Transverse colon (tissue), 4 donors: ENCODE data around the gene MED12L. TPM values are rescaled to one million over a fixed set of nuclear protein-coding genes. Genes with fewer than 3 reads are reported as not detected.

Source experiments
- DNase-seq: peaks from one replicate; pipeline ENCODE4 v3.0.0-alpha.2; 2019
- H3K27ac ChIP-seq, 4 donors: fragments of 200-600 bp; sonication (generic); 2 replicates each; pipeline ENCODE4 v1.5.1; 2016 to 2018; ENCODE audit warnings: inconsistent platforms in 4 of 4
- H3K27me3 ChIP-seq: fragments of 200-600 bp; sonication (generic); 2 replicates; pipeline ENCODE4 v1.5.1; 2017; ENCODE audit warnings: inconsistent platforms
- H3K36me3 ChIP-seq, 4 donors: fragments of 200-600 bp; sonication (generic); 2 replicates each; pipeline ENCODE4 v1.5.1; 2017 to 2019; ENCODE audit warnings: inconsistent platforms in 4 of 4
- H3K4me1 ChIP-seq, 4 donors: fragments of 200-600 bp; sonication (generic); 2 replicates each; pipeline ENCODE4 v1.5.1; 2017 to 2020; ENCODE audit warnings: inconsistent platforms in 4 of 4
- H3K4me3 ChIP-seq, 4 donors: fragments of 200-600 bp; sonication (generic); 1 replicate in 1 of 4; 2 replicates in 3 of 4; pipeline versions ENCODE4 v1.5.1 to v1.6.1; 2017 to 2019; ENCODE audit warnings: inconsistent platforms in 4 of 4
- H3K9me3 ChIP-seq, 2 donors: fragments of 200-600 bp; sonication (generic); 2 replicates each; pipeline ENCODE4 v1.5.1; 2017 to 2019; ENCODE audit warnings: inconsistent platforms in 2 of 2
- CTCF ChIP-seq, 5 experiments: fragments of 200-600 bp in 3 of 5; fragments of 450-650 bp in 2 of 5; sonication (generic) in 3 of 5; IDR thresholded peaks; 1 replicate in 2 of 5; 2 replicates in 3 of 5; pipeline ENCODE4 v1.5.1; 2016 to 2017; ENCODE audit warnings: antibody characterized with exemption in 5 of 5, inconsistent platforms in 3 of 5, mild to moderate bottlenecking in 2 of 5, moderate library complexity in 1 of 5
- EP300 ChIP-seq: sonication (generic); formaldehyde crosslinking; IDR thresholded peaks from one replicate; pipeline ENCODE4 v1.6.1; 2017; ENCODE audit warnings: antibody characterized with exemption, low read depth
- POLR2A ChIP-seq: fragments of 450-650 bp; IDR thresholded peaks from one replicate; pipeline ENCODE4 v1.6.1; 2016; ENCODE audit warnings: antibody characterized with exemption, mild to moderate bottlenecking, moderate library complexity
- POLR2AphosphoS5 ChIP-seq, 3 donors: sonication (generic); formaldehyde crosslinking; IDR thresholded peaks; one replicate each; pipeline ENCODE4 v1.6.1; 2016; ENCODE audit warnings: antibody characterized with exemption in 3 of 3
- WGBS, 2 donors: methylation state at CpG; one replicate each; pipeline ENCODE4 v1.1.5; 2018; ENCODE audit warnings: low coverage in 1 of 2; 5-methylcytosine and 5-hydroxymethylcytosine counted together
- in situ Hi-C, 4 donors: fragments of 200-750 bp; cut with MboI; loops; one replicate each; pipeline versions ENCODE4 v1.15.0 to v1.15.1; 2017; ENCODE audit warnings: low sequenced_read_pairs in 3 of 4, low pct_ligation_motif_present in 1 of 4, low pct_unique_long_range_greater_than_20kb in 1 of 4
- intact Hi-C: fragments of 100-400 bp; cut with DNase I; formaldehyde crosslinking; loops from one replicate; pipeline ENCODE4 v1.15.1; 2023; ENCODE audit warnings: low total_unique reads
- total RNA-seq, 4 donors: library from RNA; depleted of rRNA; stranded (reverse); fragments of >200 nt; gene quantifications; one replicate each; pipeline ENCODE4 v1.1.0, GENCODE V29; 2016

Gene MED12L
- total RNA-seq, 4 donors from 2014 or later = under 0.01 to 8.6 (median 0.64) TPM

- no peak for DNase-seq
- no peaks in the 10 kb centered on the region for H3K27me3 ChIP-seq
- in situ Hi-C loops = no loop called here
- H3K4me1 ChIP-seq = peaks cover 0 to 3% (median 0%) of the 10 kb centered on the region in 4 donors
- TF ChIP-seq POLR2AphosphoS5 (IDR thresholded peaks at IDR 0.05) = no peak
- H3K27ac ChIP-seq = no peak overlapping the region
- H3K4me3 ChIP-seq = no peak overlapping the region
- no peaks in the 10 kb centered on the region for H3K36me3 ChIP-seq
- H3K9me3 ChIP-seq = no peaks in the 10 kb centered on the region
- intact Hi-C loops = no loop called here
- WGBS, 2 donors = 67 to 73% methylated on average over 1 of the region's 1 CpG
Observed at GRCh38 chr3:151195826-151196225, 110.4 kb downstream of the MED12L start.

- Histone ChIP-seq H3K36me3 (no peaks in the 10 kb centered on the region), H3K4me3 (no peak overlapping the region), H3K27me3 (no peaks in the 10 kb centered on the region), H3K9me3 (no peaks in the 10 kb centered on the region), H3K4me1 (peaks cover 0 to 3% (median 0%) of the 10 kb centered on the region in 4 donors), H3K27ac (no peak overlapping the region)
- intact Hi-C loops (no loop called here), in situ Hi-C loops (no loop called here)
- TF ChIP-seq EP300 (no peak), POLR2AphosphoS5 (IDR thresholded peaks at IDR 0.05) (no peak), CTCF (IDR thresholded peaks at IDR 0.05) (no peak), POLR2A (no peak)
- no peak for DNase-seq
Observed at GRCh38 chr3:151196434-151196833, 111.0 kb downstream of the MED12L start.

- peaks cover 0 to 3% (median 0%) of the 10 kb centered on the region in 4 donors for H3K4me1 ChIP-seq
- DNase-seq = no peak
- in situ Hi-C loops = no loop called here
- TF ChIP-seq POLR2A (no peak), POLR2AphosphoS5 (IDR thresholded peaks at IDR 0.05) (no peak), EP300 (no peak), CTCF (IDR thresholded peaks at IDR 0.05) (no peak)
- no peak overlapping the region for H3K27ac ChIP-seq
- intact Hi-C loops = no loop called here
- H3K4me3 ChIP-seq = no peak overlapping the region
- WGBS, 2 donors = 94 to 100% methylated on average over 2 to 8 of the region's 8 CpGs
- H3K9me3 ChIP-seq = no peaks in the 10 kb centered on the region
- no peaks in the 10 kb centered on the region for H3K27me3 ChIP-seq
- no peaks in the 10 kb centered on the region for H3K36me3 ChIP-seq
Observed at GRCh38 chr3:151197228-151197627, 111.8 kb downstream of the MED12L start.

- TF ChIP-seq POLR2A (no peak), CTCF (IDR thresholded peaks at IDR 0.05) (no peak), POLR2AphosphoS5 (IDR thresholded peaks at IDR 0.05) (no peak)
- peaks cover 0 to 3% (median 0%) of the 10 kb centered on the region in 4 donors for H3K4me1 ChIP-seq
- no peaks in the 10 kb centered on the region for H3K27me3 ChIP-seq
- H3K4me3 ChIP-seq = no peak overlapping the region
- no peaks in the 10 kb centered on the region for H3K36me3 ChIP-seq
- in situ Hi-C loops = no loop called here
- H3K9me3 ChIP-seq = no peaks in the 10 kb centered on the region
- DNase-seq = no peak
- 72 to 83% methylated on average over 6 of the region's 6 CpGs for WGBS, 2 donors
- no peak overlapping the region for H3K27ac ChIP-seq
- intact Hi-C loops = no loop called here
Observed at GRCh38 chr3:151197981-151198767, 112.7 kb downstream of the MED12L start.

GRCh38 chr3:151198849-151199248 is 113.4 kb downstream of the MED12L start:
- TF ChIP-seq POLR2A (no peak), CTCF (IDR thresholded peaks at IDR 0.05) (no peak), POLR2AphosphoS5 (IDR thresholded peaks at IDR 0.05) (no peak), EP300 (no peak)
- H3K27me3 ChIP-seq = no peaks in the 10 kb centered on the region
- intact Hi-C loops = no loop called here
- H3K27ac ChIP-seq = no peak overlapping the region
- no peak for DNase-seq
- 94 to 97% methylated on average over 4 to 5 of the region's 5 CpGs for WGBS, 2 donors
- in situ Hi-C loops = no loop called here
- no peaks in the 10 kb centered on the region for H3K9me3 ChIP-seq
- H3K4me1 ChIP-seq = peaks cover 0 to 3% (median 0%) of the 10 kb centered on the region in 4 donors
- no peak overlapping the region for H3K4me3 ChIP-seq
- no peaks in the 10 kb centered on the region for H3K36me3 ChIP-seq
